ENCODE measurements around the gene GLIS1.

GLIS1 gene

DNA sequence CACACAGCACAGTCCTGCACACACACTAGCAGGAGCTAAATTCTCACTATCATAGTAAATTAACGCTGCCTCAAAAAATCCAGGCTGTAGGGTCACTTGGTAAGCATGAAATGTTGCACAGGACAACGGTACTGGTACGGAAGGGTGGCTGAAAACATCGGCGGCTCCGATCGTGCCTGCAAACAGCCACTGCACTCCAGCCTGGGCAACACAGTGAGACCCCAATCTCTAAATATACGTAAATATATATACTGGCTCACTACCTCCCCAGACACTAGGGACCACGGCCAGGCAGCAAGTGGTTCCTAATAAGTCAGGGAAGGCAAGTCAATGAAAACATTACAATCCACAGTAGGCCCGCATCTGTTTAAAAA is 44.3 kb downstream of the GLIS1 start:
- no peaks in the 10 kb centered on the region for H3K9me3 ChIP-seq (ENCODE audit: severe bottlenecking)
- no peak overlapping the region for H3K4me3 ChIP-seq (ENCODE audit: severe bottlenecking)
- DNase-seq (ENCODE audit: low spot score) (no peak), ATAC-seq (ENCODE audit: low read depth) (no peak)
- TF ChIP-seq, protein P1, sequence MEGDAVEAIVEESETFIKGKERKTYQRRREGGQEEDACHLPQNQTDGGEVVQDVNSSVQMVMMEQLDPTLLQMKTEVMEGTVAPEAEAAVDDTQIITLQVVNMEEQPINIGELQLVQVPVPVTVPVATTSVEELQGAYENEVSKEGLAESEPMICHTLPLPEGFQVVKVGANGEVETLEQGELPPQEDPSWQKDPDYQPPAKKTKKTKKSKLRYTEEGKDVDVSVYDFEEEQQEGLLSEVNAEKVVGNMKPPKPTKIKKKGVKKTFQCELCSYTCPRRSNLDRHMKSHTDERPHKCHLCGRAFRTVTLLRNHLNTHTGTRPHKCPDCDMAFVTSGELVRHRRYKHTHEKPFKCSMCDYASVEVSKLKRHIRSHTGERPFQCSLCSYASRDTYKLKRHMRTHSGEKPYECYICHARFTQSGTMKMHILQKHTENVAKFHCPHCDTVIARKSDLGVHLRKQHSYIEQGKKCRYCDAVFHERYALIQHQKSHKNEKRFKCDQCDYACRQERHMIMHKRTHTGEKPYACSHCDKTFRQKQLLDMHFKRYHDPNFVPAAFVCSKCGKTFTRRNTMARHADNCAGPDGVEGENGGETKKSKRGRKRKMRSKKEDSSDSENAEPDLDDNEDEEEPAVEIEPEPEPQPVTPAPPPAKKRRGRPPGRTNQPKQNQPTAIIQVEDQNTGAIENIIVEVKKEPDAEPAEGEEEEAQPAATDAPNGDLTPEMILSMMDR (IDR thresholded peaks at IDR 0.05; ENCODE audit: poor library complexity, severe bottlenecking) = no peak
- H3K27me3 ChIP-seq (ENCODE audit: insufficient read depth, poor library complexity, severe bottlenecking) = no peaks in the 10 kb centered on the region
- no peaks in the 10 kb centered on the region for H3K4me1 ChIP-seq (ENCODE audit: insufficient read depth, poor library complexity, severe bottlenecking)
- no peaks in the 10 kb centered on the region for H3K36me3 ChIP-seq (ENCODE audit: low read depth)
- H3K27ac ChIP-seq (ENCODE audit: poor library complexity, severe bottlenecking) = no peak overlapping the region

- H3K4me1 ChIP-seq (ENCODE audit: insufficient read depth, poor library complexity, severe bottlenecking) = no peaks in the 10 kb centered on the region
- no peaks in the 10 kb centered on the region for H3K27me3 ChIP-seq (ENCODE audit: insufficient read depth, poor library complexity, severe bottlenecking)
- TF ChIP-seq, protein P1 (IDR thresholded peaks at IDR 0.05; ENCODE audit: poor library complexity, severe bottlenecking) = no peak
- no peak overlapping the region for H3K4me3 ChIP-seq (ENCODE audit: severe bottlenecking)
- H3K9me3 ChIP-seq (ENCODE audit: severe bottlenecking) = no peaks in the 10 kb centered on the region
- DNase-seq (ENCODE audit: low spot score) (no peak), ATAC-seq (ENCODE audit: low read depth) (no peak)
- no peaks in the 10 kb centered on the region for H3K36me3 ChIP-seq (ENCODE audit: low read depth)
- no peak overlapping the region for H3K27ac ChIP-seq (ENCODE audit: poor library complexity, severe bottlenecking)
These were observed 44.9 kb downstream of the GLIS1 start for GRCh38 chr1:53693773-53694717.

- Histone ChIP-seq H3K27me3 (ENCODE audit: insufficient read depth, poor library complexity, severe bottlenecking) (no peaks in the 10 kb centered on the region), H3K4me1 (ENCODE audit: insufficient read depth, poor library complexity, severe bottlenecking) (no peaks in the 10 kb centered on the region), H3K4me3 (ENCODE audit: severe bottlenecking) (no peak overlapping the region), H3K9me3 (ENCODE audit: severe bottlenecking) (no peaks in the 10 kb centered on the region), H3K36me3 (ENCODE audit: low read depth) (no peaks in the 10 kb centered on the region), H3K27ac (ENCODE audit: poor library complexity, severe bottlenecking) (no peak overlapping the region)
- DNase-seq (ENCODE audit: low spot score) (no peak), ATAC-seq (ENCODE audit: low read depth) (no peak)
- TF ChIP-seq, protein P1 (IDR thresholded peaks at IDR 0.05; ENCODE audit: poor library complexity, severe bottlenecking) = no peak
These were observed 45.6 kb downstream of the GLIS1 start for GRCh38 chr1:53693339-53693738.

DNA sequence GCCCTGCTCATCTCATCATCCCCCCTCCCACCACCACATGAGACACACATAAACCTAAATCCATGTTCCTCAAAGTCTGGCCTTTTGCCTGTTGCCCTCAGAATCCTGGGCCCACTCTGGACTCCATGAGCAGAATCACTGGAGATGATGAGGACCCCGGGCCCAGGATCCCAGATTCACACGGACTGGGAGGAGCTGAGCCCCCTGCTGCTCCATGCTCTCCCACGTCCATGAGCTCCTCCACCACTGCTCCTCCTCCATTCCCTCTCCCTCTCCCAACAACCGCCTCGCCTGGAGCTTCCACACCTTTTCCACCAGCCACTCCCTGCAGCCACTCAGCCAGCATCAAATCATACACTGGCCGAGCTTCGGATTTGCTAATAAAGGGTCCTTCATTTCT is 47.6 kb downstream of the GLIS1 start:
- Histone ChIP-seq H3K4me3 (ENCODE audit: severe bottlenecking) (no peak overlapping the region), H3K4me1 (ENCODE audit: insufficient read depth, poor library complexity, severe bottlenecking) (no peaks in the 10 kb centered on the region), H3K36me3 (ENCODE audit: low read depth) (no peaks in the 10 kb centered on the region), H3K9me3 (ENCODE audit: severe bottlenecking) (no peaks in the 10 kb centered on the region), H3K27ac (ENCODE audit: poor library complexity, severe bottlenecking) (no peak overlapping the region), H3K27me3 (ENCODE audit: insufficient read depth, poor library complexity, severe bottlenecking) (peaks cover under 1% of the 10 kb centered on the region)
- no peak for ATAC-seq (ENCODE audit: low read depth)
- no peak for DNase-seq (ENCODE audit: low spot score)
- TF ChIP-seq, protein P1 (IDR thresholded peaks at IDR 0.05; ENCODE audit: poor library complexity, severe bottlenecking) = no peak

- Histone ChIP-seq H3K4me1 (ENCODE audit: insufficient read depth, poor library complexity, severe bottlenecking) (no peaks in the 10 kb centered on the region), H3K36me3 (ENCODE audit: low read depth) (no peaks in the 10 kb centered on the region)
These were observed 48.6 kb downstream of the GLIS1 start for GRCh38 chr1:53690411-53690810.

More at GRCh38 chr1:53690411-53690810, 48.6 kb downstream of the GLIS1 start:
- no peak overlapping the region for H3K27ac ChIP-seq (ENCODE audit: poor library complexity, severe bottlenecking)
- ATAC-seq (ENCODE audit: low read depth) (no peak), DNase-seq (ENCODE audit: low spot score) (no peak)
- peaks cover 3% of the 10 kb centered on the region for H3K27me3 ChIP-seq (ENCODE audit: insufficient read depth, poor library complexity, severe bottlenecking)
- no peaks in the 10 kb centered on the region for H3K9me3 ChIP-seq (ENCODE audit: severe bottlenecking)
- H3K4me3 ChIP-seq (ENCODE audit: severe bottlenecking) = no peak overlapping the region
- TF ChIP-seq, protein P1 (IDR thresholded peaks at IDR 0.05; ENCODE audit: poor library complexity, severe bottlenecking) = no peak

Measured in RWPE2 (cell line).